ENCODE measurements around the gene NDST1.

DNA sequence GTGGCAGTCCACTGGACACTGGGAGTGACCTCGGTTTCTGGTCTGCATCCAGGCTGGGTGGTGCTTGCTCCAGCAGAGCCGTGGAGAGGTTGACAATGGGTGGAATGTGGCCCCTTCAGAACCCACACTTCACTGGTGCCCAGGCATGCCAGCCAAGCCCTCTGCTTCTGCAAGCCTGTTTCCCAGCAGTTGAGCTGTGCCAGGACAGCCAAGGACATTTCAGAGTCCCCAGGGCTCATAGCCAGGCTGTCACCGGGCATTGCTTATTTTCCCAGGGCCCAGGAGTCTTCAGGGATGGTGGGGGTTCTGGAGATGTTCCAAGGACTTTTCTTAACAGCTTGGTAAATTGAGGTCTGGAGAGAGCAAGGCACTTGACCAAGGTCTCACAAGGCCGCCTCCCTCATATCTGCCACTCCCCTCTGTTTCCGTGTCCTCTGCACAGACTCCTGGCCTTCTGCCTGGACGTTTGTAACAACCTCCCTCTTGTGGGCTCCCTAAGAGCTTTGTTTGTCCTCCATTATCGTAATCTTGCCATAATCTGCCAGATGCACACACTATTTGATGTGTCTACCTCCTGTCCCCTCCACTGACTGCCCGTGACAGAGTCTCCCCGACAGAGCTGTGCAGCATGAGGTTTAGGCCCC is 3.8 kb upstream of the NDST1 start:
- TF ChIP-seq, protein P1, sequence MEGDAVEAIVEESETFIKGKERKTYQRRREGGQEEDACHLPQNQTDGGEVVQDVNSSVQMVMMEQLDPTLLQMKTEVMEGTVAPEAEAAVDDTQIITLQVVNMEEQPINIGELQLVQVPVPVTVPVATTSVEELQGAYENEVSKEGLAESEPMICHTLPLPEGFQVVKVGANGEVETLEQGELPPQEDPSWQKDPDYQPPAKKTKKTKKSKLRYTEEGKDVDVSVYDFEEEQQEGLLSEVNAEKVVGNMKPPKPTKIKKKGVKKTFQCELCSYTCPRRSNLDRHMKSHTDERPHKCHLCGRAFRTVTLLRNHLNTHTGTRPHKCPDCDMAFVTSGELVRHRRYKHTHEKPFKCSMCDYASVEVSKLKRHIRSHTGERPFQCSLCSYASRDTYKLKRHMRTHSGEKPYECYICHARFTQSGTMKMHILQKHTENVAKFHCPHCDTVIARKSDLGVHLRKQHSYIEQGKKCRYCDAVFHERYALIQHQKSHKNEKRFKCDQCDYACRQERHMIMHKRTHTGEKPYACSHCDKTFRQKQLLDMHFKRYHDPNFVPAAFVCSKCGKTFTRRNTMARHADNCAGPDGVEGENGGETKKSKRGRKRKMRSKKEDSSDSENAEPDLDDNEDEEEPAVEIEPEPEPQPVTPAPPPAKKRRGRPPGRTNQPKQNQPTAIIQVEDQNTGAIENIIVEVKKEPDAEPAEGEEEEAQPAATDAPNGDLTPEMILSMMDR (IDR thresholded peaks at IDR 0.05), result no peak
- no peak for TF ChIP-seq ZNF263 (CRISPR knock-in tag; IDR thresholded peaks at IDR 0.05; ENCODE audit: low read depth)
- TF ChIP-seq, protein P2, sequence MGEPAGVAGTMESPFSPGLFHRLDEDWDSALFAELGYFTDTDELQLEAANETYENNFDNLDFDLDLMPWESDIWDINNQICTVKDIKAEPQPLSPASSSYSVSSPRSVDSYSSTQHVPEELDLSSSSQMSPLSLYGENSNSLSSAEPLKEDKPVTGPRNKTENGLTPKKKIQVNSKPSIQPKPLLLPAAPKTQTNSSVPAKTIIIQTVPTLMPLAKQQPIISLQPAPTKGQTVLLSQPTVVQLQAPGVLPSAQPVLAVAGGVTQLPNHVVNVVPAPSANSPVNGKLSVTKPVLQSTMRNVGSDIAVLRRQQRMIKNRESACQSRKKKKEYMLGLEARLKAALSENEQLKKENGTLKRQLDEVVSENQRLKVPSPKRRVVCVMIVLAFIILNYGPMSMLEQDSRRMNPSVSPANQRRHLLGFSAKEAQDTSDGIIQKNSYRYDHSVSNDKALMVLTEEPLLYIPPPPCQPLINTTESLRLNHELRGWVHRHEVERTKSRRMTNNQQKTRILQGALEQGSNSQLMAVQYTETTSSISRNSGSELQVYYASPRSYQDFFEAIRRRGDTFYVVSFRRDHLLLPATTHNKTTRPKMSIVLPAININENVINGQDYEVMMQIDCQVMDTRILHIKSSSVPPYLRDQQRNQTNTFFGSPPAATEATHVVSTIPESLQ (CRISPR knock-in tag; IDR thresholded peaks at IDR 0.05), result no peak
- TF ChIP-seq, protein P3, sequence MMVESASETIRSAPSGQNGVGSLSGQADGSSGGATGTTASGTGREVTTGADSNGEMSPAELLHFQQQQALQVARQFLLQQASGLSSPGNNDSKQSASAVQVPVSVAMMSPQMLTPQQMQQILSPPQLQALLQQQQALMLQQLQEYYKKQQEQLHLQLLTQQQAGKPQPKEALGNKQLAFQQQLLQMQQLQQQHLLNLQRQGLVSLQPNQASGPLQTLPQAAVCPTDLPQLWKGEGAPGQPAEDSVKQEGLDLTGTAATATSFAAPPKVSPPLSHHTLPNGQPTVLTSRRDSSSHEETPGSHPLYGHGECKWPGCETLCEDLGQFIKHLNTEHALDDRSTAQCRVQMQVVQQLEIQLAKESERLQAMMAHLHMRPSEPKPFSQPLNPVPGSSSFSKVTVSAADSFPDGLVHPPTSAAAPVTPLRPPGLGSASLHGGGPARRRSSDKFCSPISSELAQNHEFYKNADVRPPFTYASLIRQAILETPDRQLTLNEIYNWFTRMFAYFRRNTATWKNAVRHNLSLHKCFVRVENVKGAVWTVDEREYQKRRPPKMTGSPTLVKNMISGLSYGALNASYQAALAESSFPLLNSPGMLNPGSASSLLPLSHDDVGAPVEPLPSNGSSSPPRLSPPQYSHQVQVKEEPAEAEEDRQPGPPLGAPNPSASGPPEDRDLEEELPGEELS (CRISPR knock-in tag; IDR thresholded peaks at IDR 0.05), result no peak
